ENCODE data around the gene STIMATE.

The STIMATE gene

DNA sequence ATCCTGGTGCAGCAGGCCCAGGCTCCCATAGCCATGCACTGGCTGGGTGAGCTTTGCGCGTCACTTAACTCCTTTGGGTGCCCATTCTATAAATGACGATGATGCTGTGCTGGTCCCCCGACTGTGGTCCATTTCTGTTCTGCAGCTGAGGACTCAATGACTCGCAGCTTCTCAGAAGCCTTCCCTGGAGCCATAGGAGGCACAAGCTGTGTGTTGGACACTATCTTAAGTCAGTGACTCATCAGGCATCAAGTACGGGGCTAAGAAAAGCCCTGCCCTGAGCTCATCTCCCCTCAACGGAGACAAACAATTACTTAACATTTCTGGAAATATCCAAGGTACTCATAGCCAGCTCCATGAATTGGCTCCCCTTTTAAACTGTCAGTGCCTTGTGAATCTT, 48.7 kb downstream of the STIMATE start:
- POLR2A ChIA-PET: interaction anchor here (0.8 kb wide), 1 partner anchor 143 kb away, joined by 3 read pairs; the partner anchor contains the start of genes GLT8D1 and SPCS1
- Histone ChIP-seq H3K9me3 (ENCODE audit: control insufficient read depth, insufficient read depth, low read depth, low read length) (no peaks in the 10 kb centered on the region), H3K27ac (ENCODE audit: extremely low read depth, low read depth, low read length) (no peak overlapping the region), H3K4me3 (ENCODE audit: low read depth, low read length) (no peak overlapping the region), H3K36me3 (ENCODE audit: control insufficient read depth in 2 of 2, insufficient read depth in 1 of 2, low read length in 2 of 2) (peaks cover 0 to 50% of the 10 kb centered on the region in 2 experiments; a peak in 2 of 3 replicates), H3K4me1 (ENCODE audit: control insufficient read depth, insufficient read depth, low read length) (no peaks in the 10 kb centered on the region)
- TF ChIP-seq, protein P1, sequence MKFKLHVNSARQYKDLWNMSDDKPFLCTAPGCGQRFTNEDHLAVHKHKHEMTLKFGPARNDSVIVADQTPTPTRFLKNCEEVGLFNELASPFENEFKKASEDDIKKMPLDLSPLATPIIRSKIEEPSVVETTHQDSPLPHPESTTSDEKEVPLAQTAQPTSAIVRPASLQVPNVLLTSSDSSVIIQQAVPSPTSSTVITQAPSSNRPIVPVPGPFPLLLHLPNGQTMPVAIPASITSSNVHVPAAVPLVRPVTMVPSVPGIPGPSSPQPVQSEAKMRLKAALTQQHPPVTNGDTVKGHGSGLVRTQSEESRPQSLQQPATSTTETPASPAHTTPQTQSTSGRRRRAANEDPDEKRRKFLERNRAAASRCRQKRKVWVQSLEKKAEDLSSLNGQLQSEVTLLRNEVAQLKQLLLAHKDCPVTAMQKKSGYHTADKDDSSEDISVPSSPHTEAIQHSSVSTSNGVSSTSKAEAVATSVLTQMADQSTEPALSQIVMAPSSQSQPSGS (tag by site-specific recombination; IDR thresholded peaks at IDR 0.05; ENCODE audit: low read depth): no peak
- TF ChIP-seq ZNF544 (tag by site-specific recombination; IDR thresholded peaks at IDR 0.05) (no peak), YY2 (tag by site-specific recombination; IDR thresholded peaks at IDR 0.05) (no peak), RBAK (tag by site-specific recombination; IDR thresholded peaks at IDR 0.05) (no peak), KLF1 (tag by site-specific recombination; IDR thresholded peaks at IDR 0.05) (no peak), ZNF155 (tag by site-specific recombination; IDR thresholded peaks at IDR 0.05) (no peak), ZSCAN16 (tag by site-specific recombination; IDR thresholded peaks at IDR 0.05) (no peak)
- CTCF ChIA-PET: interaction anchor here (0.6 to 1.7 kb wide), 5 partner anchors 20 to 374 kb away, joined by 3 to 6 read pairs (median 3); no protein-coding TSS in a partner anchor

DNA sequence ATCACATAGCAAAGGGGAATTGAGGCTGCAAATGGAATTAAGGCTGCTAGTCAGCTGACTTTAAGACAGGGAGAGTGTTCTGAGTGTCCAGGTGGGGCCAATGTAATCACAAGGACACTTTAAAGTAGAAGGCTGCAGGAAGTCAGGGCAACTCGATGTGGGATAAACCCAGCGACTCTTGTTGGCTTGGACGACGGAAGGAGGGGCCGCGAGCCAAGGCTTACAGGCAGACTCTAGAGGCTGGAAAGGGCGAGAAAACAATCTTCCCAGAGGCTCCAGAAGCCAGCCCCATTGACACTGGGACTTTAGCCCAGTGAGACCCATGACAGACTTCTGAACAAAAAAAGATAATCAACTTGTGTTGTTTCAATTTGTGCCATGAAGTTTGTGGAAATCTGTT, 49.6 kb downstream of the STIMATE start:
- H3K9me3 ChIP-seq (ENCODE audit: control insufficient read depth, insufficient read depth, low read depth, low read length): no peaks in the 10 kb centered on the region
- no peak overlapping the region for H3K27ac ChIP-seq (ENCODE audit: extremely low read depth, low read depth, low read length)
- CTCF ChIA-PET: interaction anchor here (1.0 to 1.7 kb wide), 3 partner anchors 19 to 224 kb away, joined by 3 to 6 read pairs (median 3); no protein-coding TSS in a partner anchor
- POLR2A ChIA-PET: no interaction called here
- peaks cover 0 to 53% of the 10 kb centered on the region in 2 experiments; a peak in 2 of 3 replicates for H3K36me3 ChIP-seq (ENCODE audit: control insufficient read depth in 2 of 2, insufficient read depth in 1 of 2, low read length in 2 of 2)
- no peak overlapping the region for H3K4me3 ChIP-seq (ENCODE audit: low read depth, low read length)
- H3K4me1 ChIP-seq (ENCODE audit: control insufficient read depth, insufficient read depth, low read length): no peaks in the 10 kb centered on the region
- TF ChIP-seq ZNF37A (tag by site-specific recombination; IDR thresholded peaks at IDR 0.05) (no peak), ZNF132 (tag by site-specific recombination; IDR thresholded peaks at IDR 0.05; ENCODE audit: borderline replicate concordance) (no peak), BCL11A (tag by site-specific recombination; IDR thresholded peaks at IDR 0.05; ENCODE audit: low read depth) (no peak), ZNF157 (tag by site-specific recombination; IDR thresholded peaks at IDR 0.05) (no peak), ZFHX2 (tag by site-specific recombination; conservative IDR thresholded peaks at IDR 0.05) (no peak), ZNF248 (tag by site-specific recombination; IDR thresholded peaks at IDR 0.05) (no peak), ZNF777 (tag by site-specific recombination; IDR thresholded peaks at IDR 0.05; ENCODE audit: borderline replicate concordance) (no peak), ZNF19 (tag by site-specific recombination; IDR thresholded peaks at IDR 0.05; ENCODE audit: low read depth) (no peak), KLF1 (tag by site-specific recombination; IDR thresholded peaks at IDR 0.05) (no peak), ZNF747 (tag by site-specific recombination; IDR thresholded peaks at IDR 0.05) (no peak), REPIN1 (tag by site-specific recombination; IDR thresholded peaks at IDR 0.05; ENCODE audit: low read depth) (no peak), SCRT1 (tag by site-specific recombination; IDR thresholded peaks at IDR 0.05; ENCODE audit: borderline replicate concordance) (no peak), ZNF501 (tag by site-specific recombination; IDR thresholded peaks at IDR 0.05) (no peak), ZNF221 (tag by site-specific recombination; IDR thresholded peaks at IDR 0.05; ENCODE audit: borderline replicate concordance) (no peak)
- TF ChIP-seq, protein P2, sequence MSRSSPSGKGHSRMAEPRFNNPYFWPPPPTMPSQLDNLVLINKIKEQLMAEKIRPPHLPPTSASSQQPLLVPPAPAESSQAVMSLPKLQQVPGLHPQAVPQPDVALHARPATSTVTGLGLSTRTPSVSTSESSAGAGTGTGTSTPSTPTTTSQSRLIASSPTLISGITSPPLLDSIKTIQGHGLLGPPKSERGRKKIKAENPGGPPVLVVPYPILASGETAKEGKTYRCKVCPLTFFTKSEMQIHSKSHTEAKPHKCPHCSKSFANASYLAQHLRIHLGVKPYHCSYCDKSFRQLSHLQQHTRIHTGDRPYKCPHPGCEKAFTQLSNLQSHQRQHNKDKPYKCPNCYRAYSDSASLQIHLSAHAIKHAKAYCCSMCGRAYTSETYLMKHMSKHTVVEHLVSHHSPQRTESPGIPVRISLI (tag by site-specific recombination; IDR thresholded peaks at IDR 0.05): no peak
- TF ChIP-seq, protein P3, sequence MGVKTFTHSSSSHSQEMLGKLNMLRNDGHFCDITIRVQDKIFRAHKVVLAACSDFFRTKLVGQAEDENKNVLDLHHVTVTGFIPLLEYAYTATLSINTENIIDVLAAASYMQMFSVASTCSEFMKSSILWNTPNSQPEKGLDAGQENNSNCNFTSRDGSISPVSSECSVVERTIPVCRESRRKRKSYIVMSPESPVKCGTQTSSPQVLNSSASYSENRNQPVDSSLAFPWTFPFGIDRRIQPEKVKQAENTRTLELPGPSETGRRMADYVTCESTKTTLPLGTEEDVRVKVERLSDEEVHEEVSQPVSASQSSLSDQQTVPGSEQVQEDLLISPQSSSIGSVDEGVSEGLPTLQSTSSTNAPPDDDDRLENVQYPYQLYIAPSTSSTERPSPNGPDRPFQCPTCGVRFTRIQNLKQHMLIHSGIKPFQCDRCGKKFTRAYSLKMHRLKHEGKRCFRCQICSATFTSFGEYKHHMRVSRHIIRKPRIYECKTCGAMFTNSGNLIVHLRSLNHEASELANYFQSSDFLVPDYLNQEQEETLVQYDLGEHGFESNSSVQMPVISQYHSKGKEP (tag by site-specific recombination; IDR thresholded peaks at IDR 0.05): no peak
- TF ChIP-seq, protein P4, sequence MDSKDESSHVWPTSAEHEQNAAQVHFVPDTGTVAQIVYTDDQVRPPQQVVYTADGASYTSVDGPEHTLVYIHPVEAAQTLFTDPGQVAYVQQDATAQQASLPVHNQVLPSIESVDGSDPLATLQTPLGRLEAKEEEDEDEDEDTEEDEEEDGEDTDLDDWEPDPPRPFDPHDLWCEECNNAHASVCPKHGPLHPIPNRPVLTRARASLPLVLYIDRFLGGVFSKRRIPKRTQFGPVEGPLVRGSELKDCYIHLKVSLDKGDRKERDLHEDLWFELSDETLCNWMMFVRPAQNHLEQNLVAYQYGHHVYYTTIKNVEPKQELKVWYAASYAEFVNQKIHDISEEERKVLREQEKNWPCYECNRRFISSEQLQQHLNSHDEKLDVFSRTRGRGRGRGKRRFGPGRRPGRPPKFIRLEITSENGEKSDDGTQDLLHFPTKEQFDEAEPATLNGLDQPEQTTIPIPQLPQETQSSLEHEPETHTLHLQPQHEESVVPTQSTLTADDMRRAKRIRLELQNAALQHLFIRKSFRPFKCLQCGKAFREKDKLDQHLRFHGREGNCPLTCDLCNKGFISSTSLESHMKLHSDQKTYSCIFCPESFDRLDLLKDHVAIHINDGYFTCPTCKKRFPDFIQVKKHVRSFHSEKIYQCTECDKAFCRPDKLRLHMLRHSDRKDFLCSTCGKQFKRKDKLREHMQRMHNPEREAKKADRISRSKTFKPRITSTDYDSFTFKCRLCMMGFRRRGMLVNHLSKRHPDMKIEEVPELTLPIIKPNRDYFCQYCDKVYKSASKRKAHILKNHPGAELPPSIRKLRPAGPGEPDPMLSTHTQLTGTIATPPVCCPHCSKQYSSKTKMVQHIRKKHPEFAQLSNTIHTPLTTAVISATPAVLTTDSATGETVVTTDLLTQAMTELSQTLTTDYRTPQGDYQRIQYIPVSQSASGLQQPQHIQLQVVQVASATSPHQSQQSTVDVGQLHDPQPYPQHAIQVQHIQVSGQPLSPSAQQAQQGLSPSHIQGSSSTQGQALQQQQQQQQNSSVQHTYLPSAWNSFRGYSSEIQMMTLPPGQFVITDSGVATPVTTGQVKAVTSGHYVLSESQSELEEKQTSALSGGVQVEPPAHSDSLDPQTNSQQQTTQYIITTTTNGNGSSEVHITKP (tag by site-specific recombination; IDR thresholded peaks at IDR 0.05): no peak
- TF ChIP-seq, protein P5, sequence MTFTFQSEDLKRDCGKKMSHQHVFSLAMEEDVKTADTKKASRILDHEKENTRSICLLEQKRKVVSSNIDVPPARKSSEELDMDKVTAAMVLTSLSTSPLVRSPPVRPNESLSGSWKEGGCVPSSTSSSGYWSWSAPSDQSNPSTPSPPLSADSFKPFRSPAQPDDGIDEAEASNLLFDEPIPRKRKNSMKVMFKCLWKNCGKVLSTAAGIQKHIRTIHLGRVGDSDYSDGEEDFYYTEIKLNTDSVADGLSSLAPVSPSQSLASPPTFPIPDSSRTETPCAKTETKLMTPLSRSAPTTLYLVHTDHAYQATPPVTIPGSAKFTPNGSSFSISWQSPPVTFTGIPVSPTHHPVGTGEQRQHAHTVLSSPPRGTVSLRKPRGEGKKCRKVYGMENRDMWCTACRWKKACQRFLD (tag by site-specific recombination; IDR thresholded peaks at IDR 0.05): no peak

Data from HEK293 (cell line).